K562 treated with DMSO at 1 percent for 48 hours (cell line): Measurements from ENCODE around the gene SLC2A5. TPM values are rescaled to one million over a fixed set of nuclear protein-coding genes. Genes with fewer than 3 reads are reported as not detected.

ENCODE experiments used
- total RNA-seq: library from RNA; unstranded; fragments of 300-600 nt; gene quantifications from 2 replicates; pipeline ENCODE4 v1.2.3, GENCODE V29; 2022; ENCODE audit warnings: low replicate concordance; ENCODE audit errors: extremely low read depth

Gene SLC2A5, protein sequence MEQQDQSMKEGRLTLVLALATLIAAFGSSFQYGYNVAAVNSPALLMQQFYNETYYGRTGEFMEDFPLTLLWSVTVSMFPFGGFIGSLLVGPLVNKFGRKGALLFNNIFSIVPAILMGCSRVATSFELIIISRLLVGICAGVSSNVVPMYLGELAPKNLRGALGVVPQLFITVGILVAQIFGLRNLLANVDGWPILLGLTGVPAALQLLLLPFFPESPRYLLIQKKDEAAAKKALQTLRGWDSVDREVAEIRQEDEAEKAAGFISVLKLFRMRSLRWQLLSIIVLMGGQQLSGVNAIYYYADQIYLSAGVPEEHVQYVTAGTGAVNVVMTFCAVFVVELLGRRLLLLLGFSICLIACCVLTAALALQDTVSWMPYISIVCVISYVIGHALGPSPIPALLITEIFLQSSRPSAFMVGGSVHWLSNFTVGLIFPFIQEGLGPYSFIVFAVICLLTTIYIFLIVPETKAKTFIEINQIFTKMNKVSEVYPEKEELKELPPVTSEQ
- total RNA-seq: not detected in 2 replicates

DNA sequence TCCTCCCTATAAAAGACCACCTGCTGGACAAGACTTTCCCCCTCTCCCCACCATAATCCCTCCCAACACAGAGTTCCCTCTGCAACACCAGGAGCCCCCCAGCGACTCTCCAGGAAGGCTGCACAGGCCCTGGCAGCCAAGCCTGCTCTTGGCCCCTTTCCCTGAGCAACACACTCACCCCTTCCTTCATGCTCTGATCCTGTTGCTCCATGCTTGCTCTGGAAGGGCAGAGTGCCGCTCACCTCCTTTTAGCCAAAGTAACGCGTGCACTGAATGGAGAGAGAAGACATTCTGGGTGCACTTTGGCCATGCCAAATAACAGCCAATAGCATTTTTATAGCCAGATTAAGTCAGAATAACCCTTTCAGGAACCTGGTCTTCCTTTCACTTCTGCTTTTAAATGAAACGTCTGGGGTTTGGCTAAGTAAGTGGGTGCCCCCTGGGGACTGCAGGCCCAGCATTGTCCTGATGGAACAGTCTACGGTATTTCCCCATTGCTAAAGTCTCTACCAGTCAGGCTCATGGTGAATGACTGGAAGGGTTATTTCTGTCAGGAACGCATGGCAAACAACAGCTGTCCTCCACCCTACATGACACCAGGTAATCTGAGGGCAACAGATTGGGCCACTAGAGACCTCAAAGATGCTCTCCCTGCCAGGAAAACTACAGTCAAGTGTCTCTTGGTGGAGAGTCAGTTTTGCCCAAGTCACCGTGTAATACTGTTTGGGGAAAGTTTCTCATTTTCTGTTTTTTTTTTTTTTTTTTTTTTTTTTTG is at the start of gene SLC2A5:
TSS of gene SLC2A5 (minus strand) at position 310 of the 775 bp plus-strand sequence. CDS start at position 211, 99 bp downstream.

Other genes starting within 250 kb of the SLC2A5 start
- 2,272 and 2,555 TPM in 2 replicates for gene ENO1, start 190.9 kb downstream of the SLC2A5 start, total RNA-seq
- gene CA6, start 123.8 kb downstream of the SLC2A5 start, total RNA-seq: not detected in 2 replicates
- not detected in 2 replicates for gene SLC2A7, start 43.2 kb downstream of the SLC2A5 start, total RNA-seq
- not detected in 2 replicates for gene GPR157, start 59.5 kb upstream of the SLC2A5 start, total RNA-seq
- not detected in 2 replicates for gene H6PD, start 165.1 kb upstream of the SLC2A5 start, total RNA-seq
- not detected in 2 replicates for gene SPSB1, start 223.3 kb upstream of the SLC2A5 start, total RNA-seq